Measurements from ENCODE around the gene DUOX1.
"Not testable (repeated sequence)": the region's sequence is repeated elsewhere in the genome, so short reads cannot be mapped to it uniquely, and the experiment has no call there.

DUOX1 gene

DNA sequence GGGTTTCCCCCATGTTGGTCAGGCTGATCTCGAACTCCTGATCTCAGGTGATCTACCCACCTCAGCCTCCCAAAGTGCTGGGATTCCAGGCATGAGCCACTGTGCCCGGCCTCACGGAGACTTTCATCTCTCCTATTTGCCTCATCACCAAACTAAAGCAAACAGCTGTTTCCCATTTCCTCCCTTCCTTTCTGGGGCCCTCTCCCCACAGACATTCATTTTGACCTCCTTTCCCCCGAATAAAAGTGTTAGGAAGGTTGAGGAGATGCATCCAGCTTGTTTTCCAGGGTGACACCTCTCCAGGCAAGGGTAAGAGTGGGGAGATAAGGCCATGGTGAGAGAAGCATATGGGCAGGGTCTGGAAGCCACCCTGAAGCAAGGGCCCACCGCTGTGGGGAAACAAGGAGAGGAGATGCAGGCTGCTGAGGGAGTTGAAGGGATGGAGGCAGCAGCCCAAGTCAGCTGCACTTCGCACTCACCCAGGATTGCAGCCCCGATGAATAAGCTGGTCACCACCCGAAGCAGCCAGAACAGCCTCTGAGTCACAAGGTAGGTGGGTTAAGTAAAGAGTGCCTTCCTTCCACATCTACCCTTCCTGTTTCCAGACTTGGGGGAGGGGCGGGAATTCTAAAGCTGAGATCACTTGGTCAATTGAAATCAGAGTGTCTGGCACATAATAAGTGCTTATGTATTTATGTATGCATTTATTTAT, 7.9 kb upstream of the DUOX1 start:
- DNase-seq = no peak

DNA sequence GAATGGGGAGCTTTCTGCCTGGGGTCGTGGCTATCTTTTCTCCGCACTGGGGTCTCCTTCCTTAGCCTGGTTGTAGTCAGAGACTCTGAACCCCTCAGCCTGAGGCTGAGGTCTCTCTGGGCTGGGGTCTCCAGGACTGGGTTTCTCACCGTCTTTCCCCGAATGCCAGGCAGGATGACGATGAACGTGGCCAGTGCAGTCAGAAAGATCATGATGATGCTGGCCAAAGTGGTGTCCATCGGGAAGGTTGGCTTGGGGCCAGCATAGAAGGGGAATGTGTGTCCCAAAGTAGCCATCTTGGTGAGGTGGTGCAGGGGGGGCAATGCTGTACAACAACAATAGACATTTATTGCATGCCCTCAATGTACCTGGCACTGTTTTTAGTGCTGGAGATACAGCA, 7.1 kb upstream of the DUOX1 start:
- no peak for DNase-seq

- no peak for DNase-seq
Observed at GRCh38 chr15:45123397-45123796, 6.4 kb upstream of the DUOX1 start.

GRCh38 chr15:45126535-45127158, 3.1 kb upstream of the DUOX1 start:
- peak; percentile 73 for DNase-seq

DNA sequence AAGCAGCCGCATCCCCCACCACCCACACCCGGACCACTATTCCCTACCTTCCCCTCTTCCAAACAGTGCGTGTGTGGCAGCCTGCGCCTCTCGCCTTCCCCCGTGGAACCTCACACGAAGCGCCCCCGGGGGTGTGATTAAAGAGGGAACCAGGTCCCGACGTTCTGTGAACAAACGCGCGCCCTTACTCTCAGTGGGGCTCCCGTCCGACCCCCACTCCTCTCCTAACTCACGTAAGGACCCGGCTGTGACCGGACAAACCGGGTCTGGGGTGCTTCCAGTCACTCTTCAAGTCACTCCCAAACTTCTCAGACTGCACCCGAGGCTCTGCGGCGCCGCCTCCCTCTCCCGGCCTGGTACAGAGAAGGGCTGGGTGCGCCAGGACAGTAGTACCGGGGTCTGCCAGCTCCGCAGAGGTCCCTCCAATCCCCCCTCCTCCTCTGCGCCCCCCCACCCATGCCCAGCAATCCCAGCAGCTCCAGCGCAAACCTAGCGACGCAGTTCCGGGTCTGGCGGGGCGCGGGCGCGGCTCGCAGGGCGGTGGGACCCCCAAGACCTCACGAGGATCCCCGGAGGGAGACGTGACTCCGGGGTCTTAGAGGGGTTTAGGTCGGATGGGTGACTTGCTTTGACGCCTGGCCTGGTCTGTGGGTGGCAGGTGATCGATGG, 689 bp upstream of the DUOX1 start:
- no peak for DNase-seq

GRCh38 chr15:45130291-45131000, 652 bp downstream of the DUOX1 start:
- DNase-seq = no peak

DNA sequence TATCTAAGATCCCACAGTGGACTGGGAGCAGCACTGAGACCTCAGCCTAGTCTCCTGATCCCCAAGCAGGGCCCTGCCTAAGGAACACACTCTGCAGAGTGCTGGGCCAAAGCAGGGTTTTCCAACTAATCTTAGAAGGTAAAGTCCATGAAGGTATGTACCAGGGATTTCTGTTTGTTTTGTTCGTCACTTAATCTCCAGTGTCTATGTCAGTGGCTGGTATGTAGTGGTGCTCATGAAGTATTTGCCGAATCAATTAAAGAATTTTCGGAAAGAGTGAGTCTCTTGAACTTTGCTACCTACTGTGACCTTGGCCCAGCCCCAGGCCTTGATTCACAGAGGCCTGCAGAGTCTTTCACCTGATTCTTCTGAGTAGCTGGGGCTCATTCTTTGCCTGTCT, 1.7 kb downstream of the DUOX1 start:
- DNase-seq = no peak

DNA sequence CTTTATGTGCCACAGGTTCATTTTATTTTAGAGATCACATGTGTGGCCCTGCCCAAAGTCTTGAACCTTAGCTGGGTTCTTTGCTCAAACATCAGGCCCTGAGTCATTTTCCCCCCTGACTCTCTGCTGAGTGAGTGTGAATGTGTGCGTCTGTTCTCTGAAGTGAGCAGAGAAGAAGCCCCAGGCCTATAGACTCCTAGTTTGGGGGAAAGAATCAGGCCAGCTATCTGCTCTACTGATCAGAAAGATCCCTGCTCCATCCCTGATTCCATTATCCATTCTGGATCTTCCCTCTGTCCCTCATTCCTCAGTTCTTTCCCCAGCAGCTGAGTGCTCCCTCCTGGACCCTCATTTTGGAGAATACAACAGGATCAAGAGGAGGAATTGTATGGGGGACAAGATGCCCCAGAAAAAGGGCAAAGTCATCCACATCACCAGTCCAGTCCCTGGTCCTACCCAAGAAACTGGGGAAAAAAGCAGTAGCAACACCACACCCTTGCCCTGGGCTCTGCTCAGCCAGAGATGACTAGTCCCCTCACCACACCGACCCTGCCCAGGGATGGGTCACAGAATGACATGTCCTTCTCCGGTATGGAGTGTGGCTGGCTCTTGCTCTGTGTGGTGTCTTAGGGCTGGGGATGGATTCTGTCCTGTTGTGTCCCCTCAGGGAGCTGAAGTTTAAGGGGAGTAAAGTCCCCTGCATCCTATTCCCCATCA, 3.2 kb downstream of the DUOX1 start:
- DNase-seq = no peak

- DNase-seq = no peak
Observed at GRCh38 chr15:45133561-45133920, 3.7 kb downstream of the DUOX1 start.

- no peak for DNase-seq
Observed at GRCh38 chr15:45134046-45134445, 4.3 kb downstream of the DUOX1 start.

DNA sequence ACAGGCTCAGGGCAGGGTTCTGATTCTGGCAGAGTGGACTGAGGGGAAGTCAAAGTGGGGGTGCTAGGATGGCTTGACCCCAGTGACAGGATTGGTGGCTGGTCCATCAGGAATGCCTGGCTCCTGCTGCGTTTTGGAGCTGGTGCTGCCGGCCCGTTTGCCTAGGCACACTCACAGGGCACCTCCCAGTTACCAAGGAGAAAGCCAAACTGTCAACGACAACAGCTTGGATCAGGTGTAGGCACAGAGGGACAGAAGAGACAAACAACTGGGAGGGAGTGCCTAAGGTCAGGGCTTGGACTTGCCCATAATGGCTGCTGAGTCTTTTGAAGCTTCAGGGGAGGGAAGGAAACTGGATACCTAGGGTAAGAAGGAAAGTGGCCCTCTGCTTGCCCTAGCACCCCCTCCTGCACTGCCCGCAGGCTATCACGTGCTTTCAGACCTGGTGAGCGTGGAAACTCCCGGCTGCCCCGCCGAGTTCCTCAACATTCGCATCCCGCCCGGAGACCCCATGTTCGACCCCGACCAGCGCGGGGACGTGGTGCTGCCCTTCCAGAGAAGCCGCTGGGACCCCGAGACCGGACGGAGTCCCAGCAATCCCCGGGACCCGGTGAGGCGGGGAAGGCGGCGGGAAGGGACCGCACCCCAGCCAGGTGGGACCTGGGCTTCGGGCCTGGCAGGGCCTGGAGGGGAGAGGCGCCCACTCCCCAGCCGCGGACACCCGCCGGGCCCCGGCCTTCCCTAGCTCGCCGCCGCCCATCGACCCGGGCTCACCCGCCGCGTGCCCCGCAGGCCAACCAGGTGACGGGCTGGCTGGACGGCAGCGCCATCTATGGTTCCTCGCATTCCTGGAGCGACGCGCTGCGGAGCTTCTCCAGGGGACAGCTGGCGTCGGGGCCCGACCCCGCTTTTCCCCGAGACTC, 5.1 kb downstream of the DUOX1 start:
- DNase-seq = no peak

DNA sequence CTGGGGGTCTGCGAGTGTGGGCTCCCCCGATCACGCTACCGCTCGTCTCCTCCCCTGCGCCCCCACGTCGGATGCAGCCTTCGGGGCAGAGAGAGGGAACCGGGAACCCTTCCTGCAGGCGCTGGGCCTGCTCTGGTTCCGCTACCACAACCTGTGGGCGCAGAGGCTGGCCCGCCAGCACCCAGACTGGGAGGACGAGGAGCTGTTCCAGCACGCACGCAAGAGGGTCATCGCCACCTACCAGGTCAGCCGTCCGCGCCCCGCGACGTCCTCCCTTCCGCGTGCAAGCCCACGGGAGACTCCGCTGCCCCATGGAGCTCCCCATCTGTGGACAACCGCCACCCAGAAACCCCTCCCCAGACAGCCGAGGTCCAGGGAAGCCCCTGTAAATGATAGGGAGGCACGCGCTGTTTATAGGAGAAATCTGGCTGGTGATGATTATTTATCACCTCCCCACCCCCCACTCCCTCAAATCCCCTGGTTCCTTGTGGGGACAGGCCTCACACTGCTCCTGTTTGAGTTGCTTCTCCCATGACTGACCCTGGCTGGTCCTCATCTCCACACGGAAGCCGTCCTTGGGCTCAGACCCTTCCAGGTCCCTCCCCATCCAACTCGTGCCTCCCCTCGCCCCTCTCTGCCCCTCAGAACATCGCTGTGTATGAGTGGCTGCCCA, 6.0 kb downstream of the DUOX1 start:
- not testable (repeated sequence) for DNase-seq

DNA sequence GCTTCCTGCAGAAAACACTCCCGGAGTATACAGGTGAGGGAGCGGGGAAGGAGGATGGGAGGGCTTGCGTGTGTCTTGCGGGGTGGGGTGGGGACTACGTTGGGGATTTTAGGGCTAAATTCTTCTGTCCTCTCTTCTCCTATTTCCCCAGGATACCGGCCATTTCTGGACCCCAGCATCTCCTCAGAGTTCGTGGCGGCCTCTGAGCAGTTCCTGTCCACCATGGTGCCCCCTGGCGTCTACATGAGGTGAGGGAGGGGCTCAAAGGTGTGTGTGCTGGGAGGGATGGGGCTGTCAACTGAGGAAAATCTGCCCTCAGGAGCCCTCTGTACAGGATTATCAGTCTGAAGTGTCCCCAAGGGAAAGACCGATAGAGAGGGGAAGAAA, 6.6 kb downstream of the DUOX1 start:
- no peak for DNase-seq

DNA sequence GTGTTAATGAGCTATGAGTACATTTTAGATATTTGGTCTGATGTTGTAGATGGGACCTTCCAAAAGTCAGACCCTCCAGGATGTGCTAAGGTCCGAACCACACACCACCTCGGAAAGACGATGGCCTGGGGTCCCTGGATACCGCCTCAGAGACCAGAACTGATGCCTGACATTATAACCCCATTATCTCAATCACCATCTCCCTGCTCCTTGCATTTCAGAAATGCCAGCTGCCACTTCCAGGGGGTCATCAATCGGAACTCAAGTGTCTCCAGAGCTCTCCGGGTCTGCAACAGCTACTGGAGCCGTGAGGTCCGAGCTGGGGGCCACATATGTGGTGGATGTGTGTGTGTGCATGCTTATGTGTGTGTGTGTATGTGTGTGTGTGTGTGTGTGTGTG, 7.9 kb downstream of the DUOX1 start:
- DNase-seq = no peak

DNA sequence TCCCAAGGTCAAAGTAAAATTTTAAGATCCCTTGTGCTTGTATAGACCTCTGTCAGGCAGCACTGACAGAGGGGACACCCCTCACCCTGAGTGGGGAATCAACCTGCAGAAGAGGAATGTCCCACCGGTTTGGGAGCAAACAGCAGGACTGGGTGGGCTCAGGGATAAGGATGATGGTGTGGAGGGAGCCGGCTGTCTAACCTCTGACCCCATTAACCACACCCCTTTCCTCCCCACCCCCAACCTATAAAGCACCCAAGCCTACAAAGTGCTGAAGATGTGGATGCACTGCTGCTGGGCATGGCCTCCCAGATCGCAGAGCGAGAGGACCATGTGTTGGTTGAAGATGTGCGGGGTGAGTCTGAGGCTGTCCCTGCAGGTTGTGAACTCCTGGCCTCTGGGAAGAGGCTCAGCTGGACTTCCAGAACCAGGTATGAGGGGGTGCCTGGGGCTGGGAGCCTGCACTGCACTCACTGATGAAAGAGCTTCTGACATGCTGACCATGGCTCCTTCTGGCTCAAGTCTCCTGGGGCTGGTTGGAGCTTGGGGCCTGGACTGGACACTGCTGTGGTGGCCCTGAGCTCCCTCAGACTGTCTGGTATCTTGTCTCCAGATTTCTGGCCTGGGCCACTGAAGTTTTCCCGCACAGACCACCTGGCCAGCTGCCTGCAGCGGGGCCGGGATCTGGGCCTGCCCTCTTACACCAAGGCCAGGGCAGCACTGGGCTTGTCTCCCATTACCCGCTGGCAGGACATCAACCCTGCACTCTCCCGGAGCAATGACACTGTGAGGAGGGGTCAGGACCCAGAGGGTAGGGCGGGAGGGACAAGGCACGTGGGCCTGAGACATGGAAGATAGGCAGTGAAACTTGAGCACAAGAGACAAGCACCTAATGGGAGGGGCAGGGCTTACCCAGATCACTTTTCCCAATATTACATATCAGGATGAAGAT, 9.3 kb downstream of the DUOX1 start:
- DNase-seq = no peak

DNA sequence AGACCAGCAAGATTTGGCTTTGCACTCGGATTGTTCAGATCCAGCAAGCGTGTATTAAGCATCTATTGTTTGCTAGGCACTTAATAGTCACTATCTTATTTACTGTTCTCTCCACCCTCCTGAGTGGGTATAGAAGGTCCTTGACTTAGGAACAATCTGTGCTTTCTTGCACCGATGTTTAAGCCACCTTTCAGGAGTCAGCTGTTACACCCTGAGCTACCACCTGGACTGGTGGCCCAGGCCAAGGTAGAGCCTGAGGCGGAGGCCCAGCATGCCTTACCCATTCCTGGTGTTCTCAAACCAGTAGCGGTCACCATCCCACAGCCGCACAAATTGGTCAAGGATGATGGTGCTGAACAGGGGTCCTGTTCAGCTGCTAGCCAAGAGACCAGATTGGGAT, 10.0 kb downstream of the DUOX1 start:
- DNase-seq = no peak

GRCh38 chr15:45140557-45141250, 10.9 kb downstream of the DUOX1 start:
- DNase-seq = no peak

GRCh38 chr15:45141386-45141785, 11.6 kb downstream of the DUOX1 start:
- no peak for DNase-seq

DNA sequence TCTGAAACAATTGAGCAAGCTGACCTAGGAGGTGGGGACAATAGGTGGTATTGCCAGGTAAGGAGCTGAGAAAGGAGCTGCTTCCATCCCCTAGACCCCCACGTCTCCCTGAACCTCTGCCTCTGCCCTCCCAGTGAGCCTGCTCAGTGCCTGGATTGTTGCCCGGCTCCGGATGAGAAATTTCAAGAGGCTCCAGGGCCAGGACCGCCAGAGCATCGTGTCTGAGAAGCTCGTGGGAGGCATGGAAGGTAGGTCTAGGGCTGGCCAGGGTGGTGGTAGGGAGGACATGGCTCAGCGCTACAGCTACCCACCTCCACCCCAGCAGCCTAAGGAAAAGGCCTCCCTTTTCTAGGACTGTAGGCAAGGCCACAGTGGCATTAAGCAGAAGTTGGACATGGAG, 13.3 kb downstream of the DUOX1 start:
- no peak for DNase-seq

DNA sequence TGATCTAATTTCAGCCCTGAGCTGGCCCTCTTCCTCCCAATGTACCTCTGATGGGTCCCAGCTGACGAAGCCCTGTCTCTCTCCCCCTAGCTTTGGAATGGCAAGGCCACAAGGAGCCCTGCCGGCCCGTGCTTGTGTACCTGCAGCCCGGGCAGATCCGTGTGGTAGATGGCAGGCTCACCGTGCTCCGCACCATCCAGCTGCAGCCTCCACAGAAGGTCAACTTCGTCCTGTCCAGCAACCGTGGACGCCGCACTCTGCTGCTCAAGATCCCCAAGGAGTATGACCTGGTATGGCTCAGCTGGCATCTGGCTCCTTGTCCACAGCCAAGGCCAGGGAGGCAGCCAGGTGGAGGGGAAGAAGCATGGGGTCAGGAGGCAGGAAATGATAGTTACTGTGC, 14.2 kb downstream of the DUOX1 start:
- DNase-seq = no peak

Data from NCI-H1694 (cell line).